Measurements from ENCODE around the gene HNRNPUL1.

GRCh38 chr19:41294393-41294792, 30.2 kb downstream of the HNRNPUL1 start:
- TF ChIP-seq EZH2 (IDR thresholded peaks at IDR 0.05; ENCODE audit: low read length) (no peak), CTCF (optimal IDR thresholded peaks at IDR 0.05 in 1 of 3, IDR thresholded peaks at IDR 0.05 in 1 of 3, conservative IDR thresholded peaks at IDR 0.05 in 1 of 3; ENCODE audit: extremely low read depth in 1 of 3, insufficient read depth in 2 of 3, low read length in 3 of 3) (no peak)
